K562 (cell line): ENCODE data around the gene TFDP1. TPM values are rescaled to one million over a fixed set of nuclear protein-coding genes. Genes with fewer than 3 reads are reported as not detected.

Experiments used
- CHCHD3 ChIP-seq: fragments of 250-450 bp; sonication (Bioruptor Pico); IDR thresholded peaks from 2 replicates; pipeline ENCODE4 v2.1.2; 2022; ENCODE audit warnings: mild to moderate bottlenecking
- CREB3L1 ChIP-seq: fragments of 450-650 bp; IDR thresholded peaks from 2 replicates; pipeline ENCODE4 v1.6.1; 2014; ENCODE audit warnings: low read depth, mild to moderate bottlenecking, moderate library complexity, borderline replicate concordance
- ELF2 ChIP-seq: fragments of 250-450 bp; sonication (Bioruptor Pico); IDR thresholded peaks from 2 replicates; pipeline ENCODE4 v1.5.0; 2021; ENCODE audit warnings: mild to moderate bottlenecking
- GABPA ChIP-seq: fragments of 200-800 bp; sonication (Bioruptor generic); conservative IDR thresholded peaks from 2 replicates; pipeline ENCODE4 v1.6.1; 2016; ENCODE audit warnings: low read depth, missing genetic modification characterization, missing compliant biosample characterization
- HSF4 ChIP-seq: fragments of 250-450 bp; sonication (Bioruptor Pico); IDR thresholded peaks from 2 replicates; pipeline ENCODE4 v2.1.2; 2022; ENCODE audit warnings: mild to moderate bottlenecking, moderate library complexity, borderline replicate concordance
- JUND ChIP-seq, 2 experiments: IDR thresholded peaks; 2 replicates in 1 of 2; 3 replicates in 1 of 2; pipeline ENCODE4 v1.6.1; 2011; ENCODE audit warnings: borderline replicate concordance in 2 of 2, low read depth in 2 of 2, low read length in 2 of 2, improper control_type of control experiment in 1 of 2, missing biosample characterization in 1 of 2, missing genetic modification characterization in 1 of 2, missing genetic modification reagents in 1 of 2
- PURB ChIP-seq: sonication (generic); formaldehyde crosslinking; IDR thresholded peaks from 2 replicates; pipeline ENCODE4 v1.9.0; 2021; ENCODE audit warnings: low read depth, mild to moderate bottlenecking, missing genetic modification reagents
- SIN3B ChIP-seq: fragments of 450-650 bp; IDR thresholded peaks from 2 replicates; pipeline ENCODE4 v1.6.1; 2017; ENCODE audit warnings: low read depth, mild to moderate bottlenecking, moderate library complexity
- SMAD2 ChIP-seq: fragments of 150-350 bp; IDR thresholded peaks from 2 replicates; pipeline ENCODE4 v1.6.1; 2014; ENCODE audit warnings: low read depth, mild to moderate bottlenecking, low read length
- ZNF347 ChIP-seq: fragments of 450-650 bp; formaldehyde crosslinking; IDR thresholded peaks from 2 replicates; pipeline ENCODE4 v1.4.0; 2020; ENCODE audit warnings: low read depth, mild to moderate bottlenecking, moderate library complexity
- polyA plus RNA-seq, 8 experiments: library from polyadenylated mRNA; depleted of rRNA in 4 of 8; stranded (reverse) in 5 of 8; unstranded in 3 of 8; fragments of >200 nt; fragmentation: Nextera tagmentation in 2 of 8; fragmentation: Illumina TruSeq in 1 of 8; extraction: Ambion mirVana in 2 of 8; extraction: Trizol in 1 of 8; gene quantifications; 2 replicates each; pipeline versions ENCODE4 v1.2.1 to v1.2.3, GENCODE V29; 2011 to 2014; ENCODE audit warnings: inconsistent platforms in 1 of 8, missing spikeins in 1 of 8
- total RNA-seq, 7 experiments: library from RNA; depleted of rRNA in 6 of 7; stranded (reverse); fragments of >200 nt in 6 of 7; fragmentation: Illumina TruSeq in 2 of 7; extraction: Trizol in 2 of 7; gene quantifications; 2 replicates each; pipeline versions ENCODE4 v1.2.1 to v1.2.3, GENCODE V29; 2011 to 2021; ENCODE audit warnings: low replicate concordance in 1 of 7

Gene TFDP1
- total and polyA plus RNA-seq, 9 of the 15 experiments (the other 6 are each of a cell fraction or from before 2014, with no cell fraction given): 33.8 to 145 (median 69.1) TPM

GRCh38 chr13:113552786-113553434 is 31.6 kb upstream of the TFDP1 start (continued):
- no peak for TF ChIP-seq SIN3B
- TF ChIP-seq HSF4 (CRISPR knock-in tag): no peak
- no peak for TF ChIP-seq ZNF347
- TF ChIP-seq CREB3L1: no peak
- no peak for TF ChIP-seq CHCHD3 (CRISPR knock-in tag)
- TF ChIP-seq ELF2 (CRISPR knock-in tag): no peak
- TF ChIP-seq GABPA: no peak
- TF ChIP-seq PURB (CRISPR knock-in tag): no peak
- no peak for TF ChIP-seq SMAD2
- no peak for TF ChIP-seq JUND (IDR thresholded peaks at IDR 0.05; ENCODE audit: borderline replicate concordance, low read depth, low read length)
- TF ChIP-seq JUND (tag; IDR thresholded peaks at IDR 0.05; ENCODE audit: borderline replicate concordance, low read depth, low read length): no peak
